ENCODE measurements around the gene HSPB2.
"Not testable (repeated sequence)": the region's sequence is repeated elsewhere in the genome, so short reads cannot be mapped to it uniquely, and the experiment has no call there.

Gene HSPB2

DNA sequence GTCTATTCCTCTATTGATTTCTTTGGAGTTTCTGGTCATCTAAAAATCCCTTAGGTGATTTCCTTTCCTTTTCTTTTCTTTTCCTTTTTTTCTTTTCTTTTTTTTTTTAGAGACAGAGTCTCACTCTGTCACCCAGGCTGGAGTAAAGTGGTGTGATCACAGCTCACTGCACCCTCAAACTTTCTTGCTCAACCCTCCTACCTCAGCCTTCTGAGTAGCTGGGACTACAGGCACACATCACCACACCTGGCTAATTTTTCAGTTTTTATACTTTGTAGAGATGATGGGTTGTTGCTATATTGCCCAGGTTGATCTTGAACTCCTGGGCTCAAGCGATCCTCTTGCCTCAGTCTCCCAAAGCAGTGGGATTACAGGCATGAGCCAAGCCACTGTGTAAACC is 4.2 kb downstream of the HSPB2 start:
- no peak for DNase-seq

DNA sequence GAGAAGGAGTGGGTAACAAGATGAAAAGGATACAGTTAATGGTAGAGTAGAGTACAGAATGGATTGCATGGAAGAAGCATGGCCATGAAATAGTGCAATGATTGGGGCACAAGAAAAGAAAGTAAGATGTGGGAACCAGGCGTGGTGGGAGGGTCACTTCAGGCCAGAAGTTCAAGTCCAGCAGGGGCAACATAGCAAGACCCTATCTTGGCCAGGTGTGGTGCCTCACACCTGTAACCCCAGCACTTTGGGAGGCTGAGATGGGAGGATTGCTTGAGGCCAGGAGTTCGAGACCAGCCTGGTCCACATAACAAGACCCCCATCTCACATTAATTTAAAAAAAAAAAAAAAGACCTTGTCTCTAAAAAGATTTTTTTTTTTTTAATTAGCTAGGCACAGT is 4.8 kb downstream of the HSPB2 start:
- no peak for DNase-seq

DNA sequence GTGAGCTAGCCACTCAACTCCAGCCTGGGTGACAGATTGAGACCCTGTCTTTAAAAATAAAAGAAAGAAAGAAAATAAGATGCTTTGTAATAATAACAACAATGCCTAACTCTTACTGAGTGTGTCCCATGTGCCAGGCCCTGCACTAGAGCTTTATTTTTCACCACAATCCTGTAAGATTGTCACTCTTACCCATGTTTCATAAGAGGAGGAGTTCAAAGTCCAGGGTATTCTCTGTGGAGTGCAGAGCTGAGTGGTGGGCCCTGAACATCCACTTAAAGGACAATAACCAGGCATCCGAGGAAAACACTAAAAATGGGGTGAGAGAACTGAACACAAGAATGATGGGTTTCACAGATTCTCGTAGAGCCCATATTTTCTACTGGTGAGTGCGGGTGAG is 5.3 kb downstream of the HSPB2 start:
- no peak for DNase-seq

DNA sequence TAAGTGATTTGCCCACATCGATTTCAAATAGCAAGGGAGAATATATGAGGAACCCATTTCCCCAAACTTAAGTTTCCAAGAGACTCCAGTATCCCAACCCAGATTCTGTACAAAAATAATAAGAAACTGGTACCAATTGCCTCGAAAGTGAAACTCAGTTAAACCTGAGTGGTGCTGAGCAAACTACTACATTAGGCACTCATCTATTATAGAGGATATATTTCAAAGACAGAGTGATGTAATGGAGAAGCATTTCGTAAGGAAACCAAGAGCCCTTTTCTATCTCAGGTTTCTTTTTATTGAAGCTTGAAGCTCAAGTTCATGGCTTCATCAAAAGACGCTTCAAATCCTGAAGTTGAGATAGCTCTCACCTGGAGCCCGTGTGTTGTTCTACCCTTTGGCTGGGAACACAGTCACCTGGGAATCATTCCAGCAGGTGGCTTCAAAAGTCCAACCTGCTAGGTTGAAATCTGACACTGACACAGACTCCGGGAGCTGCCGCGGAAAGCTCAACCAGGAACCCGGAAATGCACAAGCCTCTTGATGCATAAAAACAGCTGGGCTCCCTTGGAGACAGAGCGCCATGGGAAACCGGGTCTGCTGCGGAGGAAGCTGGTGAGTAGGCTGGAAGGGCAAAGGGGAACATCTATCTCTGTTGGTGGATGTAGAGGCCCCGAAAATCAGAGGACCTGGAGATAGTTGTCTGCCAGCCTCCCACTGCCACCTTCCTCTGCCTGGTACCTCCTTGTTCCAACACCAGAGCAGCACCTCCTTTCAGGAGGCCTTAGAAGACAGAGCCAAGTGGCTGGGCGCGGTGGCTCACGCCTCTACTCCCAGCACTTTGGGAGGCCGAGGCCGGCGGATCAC is 6.1 kb downstream of the HSPB2 start, which contains the start of gene C11orf52:
TSS of gene C11orf52 (plus strand) at position 524 of the 867 bp plus-strand sequence. CDS start at position 584, 60 bp downstream.
- DNase-seq = no peak

DNA sequence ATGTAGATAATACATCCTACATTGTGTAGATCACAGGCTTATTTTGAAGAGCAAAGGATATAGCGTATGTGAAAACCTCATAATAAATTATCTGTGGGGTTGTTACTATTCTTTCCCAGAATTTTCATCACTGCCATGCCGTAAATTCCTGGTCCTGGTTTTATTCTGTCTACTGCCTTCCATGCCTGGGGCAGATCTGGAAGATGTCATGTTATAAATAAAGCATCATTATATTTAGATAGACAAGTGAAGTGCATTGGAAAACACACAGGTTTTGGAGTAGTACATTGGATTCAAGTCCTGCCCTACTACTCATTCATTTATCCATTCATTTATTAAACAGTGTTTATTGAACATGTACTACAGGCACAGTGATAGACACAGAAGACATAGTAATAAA is 8.4 kb downstream of the HSPB2 start:
- DNase-seq = no peak

DNA sequence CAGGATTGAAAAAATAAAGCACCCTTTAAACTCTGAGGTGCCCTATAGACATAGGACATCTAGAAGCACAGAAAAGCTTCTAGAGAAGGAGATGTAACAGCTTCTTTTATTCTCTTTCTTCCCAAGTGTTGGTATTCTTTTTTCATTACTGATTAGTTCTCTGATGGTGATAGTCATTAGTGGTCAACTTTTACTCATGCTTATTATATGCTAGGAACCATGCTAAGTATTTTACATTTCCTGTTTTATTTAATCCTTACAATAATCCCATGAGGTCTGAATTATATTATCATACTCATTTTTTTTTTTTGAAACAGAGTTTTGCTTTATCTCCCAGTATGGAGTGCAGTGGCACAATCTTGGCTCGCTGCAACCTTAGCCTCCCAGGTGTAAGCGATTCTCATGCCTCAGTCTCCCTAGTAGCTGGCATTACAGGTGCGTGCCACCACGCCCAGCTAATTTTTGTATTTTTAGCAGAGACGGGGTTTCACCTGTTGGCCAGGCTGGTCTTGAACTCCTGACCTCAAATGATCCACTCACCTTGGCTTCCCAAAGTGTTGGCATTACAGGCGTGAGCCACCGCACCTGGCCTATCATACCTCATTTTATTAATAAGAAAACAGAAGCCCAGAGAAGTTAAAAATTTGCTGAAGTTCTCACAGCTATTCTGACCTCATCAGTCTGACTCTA is 9.2 kb downstream of the HSPB2 start:
- no peak for DNase-seq

DNA sequence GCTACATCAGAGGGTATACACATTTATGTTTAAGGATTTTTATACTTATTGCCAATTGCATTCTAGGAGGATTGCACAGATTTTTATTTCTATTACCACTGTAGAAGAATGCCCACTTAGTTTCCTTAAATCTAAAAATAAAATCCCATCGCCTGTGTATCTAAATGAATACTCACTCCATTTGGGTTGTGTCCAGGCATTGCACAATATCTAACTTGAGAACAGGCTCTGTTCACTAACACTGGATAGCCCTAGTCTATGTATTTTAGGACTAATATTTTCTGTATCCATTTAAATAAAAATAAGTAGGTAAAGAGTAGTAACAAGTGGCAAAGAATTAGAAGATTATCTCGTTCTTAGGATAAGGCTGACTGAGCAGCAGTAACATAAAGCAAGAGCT is 10.3 kb downstream of the HSPB2 start:
- DNase-seq = no peak

DNA sequence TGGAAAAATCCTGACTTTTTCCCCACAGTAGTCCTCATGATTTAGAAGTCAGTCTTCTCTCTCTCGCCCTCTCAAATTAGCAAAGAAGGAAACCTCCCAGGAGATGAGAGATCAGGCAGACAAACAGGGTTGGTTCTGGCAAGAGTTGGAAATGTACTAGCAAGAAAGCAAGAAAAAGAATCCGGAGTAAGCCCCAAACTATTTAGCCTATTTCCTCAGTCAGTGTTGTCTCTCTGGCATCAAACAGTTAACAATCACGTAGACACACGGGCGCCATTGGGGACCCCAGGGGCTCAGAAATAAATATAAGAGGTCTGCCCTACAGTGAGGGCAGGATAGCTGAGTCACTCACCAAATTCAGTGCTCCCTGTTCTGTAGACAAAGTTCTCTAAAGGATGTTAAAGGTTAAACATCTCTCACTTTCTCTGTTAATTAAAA is 10.8 kb downstream of the HSPB2 start:
- DNase-seq = no peak

DNA sequence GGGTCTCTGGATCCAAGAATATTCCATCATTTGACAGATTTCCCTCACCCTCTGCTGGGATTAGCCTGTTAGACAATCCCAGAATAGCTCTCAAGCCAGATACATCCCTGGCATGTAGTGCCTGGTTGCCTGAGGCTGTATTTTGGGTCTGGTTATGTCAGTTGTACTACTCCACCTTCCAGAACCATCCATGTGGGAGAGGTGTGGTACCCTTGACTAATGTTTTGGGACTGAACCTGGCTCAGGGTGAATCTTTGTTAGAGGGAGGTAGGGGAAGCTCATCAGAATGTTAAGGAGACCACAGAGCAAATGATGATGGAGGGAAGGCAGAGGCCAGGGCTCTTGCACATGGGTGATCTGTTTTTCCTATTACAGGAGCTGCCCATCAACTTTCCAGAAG is 11.4 kb downstream of the HSPB2 start:
- no peak for DNase-seq

DNA sequence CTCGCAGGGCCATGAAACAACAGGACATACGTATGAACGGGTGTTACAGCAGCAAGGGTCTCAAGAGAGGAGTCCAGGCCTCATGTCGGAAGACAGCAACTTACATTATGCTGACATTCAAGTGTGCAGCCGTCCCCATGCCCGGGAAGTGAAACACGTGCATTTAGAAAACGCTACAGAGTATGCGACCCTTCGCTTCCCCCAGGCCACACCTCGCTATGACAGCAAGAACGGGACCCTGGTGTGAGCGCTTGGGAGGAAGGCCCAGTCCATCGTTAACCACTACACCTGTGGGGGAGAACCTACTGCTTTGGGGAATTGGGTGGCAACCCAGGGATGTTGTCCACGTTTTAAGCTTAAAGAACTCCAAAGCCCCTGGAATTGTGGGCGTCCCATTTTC is 13.4 kb downstream of the HSPB2 start:
- no peak for DNase-seq

DNA sequence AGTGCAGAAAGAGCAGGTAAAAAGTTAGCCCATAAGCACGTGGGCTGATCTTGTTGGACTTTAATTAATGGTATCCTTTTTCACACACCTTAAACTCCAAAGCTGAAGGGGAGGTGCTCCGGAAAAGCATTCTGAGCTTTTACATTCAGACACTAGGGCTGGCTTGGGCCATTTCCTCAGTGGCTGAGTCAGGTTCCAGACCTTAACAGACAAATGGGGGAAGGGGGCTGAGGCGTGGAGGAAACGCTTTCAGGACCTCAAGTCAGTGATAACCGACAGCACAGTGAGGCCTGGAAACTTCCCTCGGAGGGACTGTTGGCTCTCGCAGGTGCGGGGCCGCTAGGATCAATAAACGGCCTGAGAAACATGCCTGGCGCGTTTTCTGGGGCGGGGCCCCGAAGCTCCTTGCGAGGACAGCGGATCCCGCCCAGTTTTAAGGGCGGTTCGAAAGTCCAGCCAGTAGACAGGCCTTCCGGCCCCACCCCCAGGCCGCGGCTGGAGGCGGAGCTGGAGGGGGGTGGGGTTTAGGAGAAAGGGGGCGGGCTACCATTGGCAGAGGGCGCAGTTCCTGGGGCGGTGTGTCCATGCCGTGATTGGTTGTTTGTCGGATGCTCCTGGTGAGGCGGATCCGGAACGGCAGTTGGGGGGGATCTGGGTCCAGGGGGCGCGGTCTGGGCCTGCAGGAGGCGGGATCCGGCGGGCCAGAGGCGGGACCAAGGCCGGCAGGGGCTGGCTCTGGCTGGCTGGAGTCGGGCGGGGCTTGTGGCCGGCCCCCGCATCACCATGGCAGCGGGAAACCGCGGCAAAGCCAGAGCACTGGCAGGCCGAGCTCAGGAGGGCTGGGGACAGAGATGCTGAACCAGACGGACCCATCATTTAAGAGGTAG is 14.2 kb downstream of the HSPB2 start:
- peak; percentile 98 for DNase-seq

DNA sequence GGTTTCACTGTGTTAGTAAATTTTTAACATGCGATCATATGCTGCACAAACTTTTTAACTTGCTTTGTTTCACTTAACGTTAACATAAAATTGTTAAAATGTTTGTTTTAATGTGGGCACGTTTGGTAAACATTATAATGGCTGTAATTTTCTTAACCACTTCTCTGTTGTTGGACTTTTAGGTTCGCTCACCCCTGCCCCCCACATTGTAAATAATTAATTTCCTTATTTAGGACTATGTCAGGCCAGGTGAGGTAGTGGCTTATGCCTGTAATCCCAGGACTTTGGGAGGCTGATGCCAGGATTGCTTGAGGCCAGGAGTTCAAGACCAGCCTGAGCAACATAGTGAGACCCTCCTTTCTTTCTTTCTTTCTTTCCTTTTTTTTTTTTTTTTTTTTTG is 17.9 kb downstream of the HSPB2 start:
- no peak for DNase-seq

DNA sequence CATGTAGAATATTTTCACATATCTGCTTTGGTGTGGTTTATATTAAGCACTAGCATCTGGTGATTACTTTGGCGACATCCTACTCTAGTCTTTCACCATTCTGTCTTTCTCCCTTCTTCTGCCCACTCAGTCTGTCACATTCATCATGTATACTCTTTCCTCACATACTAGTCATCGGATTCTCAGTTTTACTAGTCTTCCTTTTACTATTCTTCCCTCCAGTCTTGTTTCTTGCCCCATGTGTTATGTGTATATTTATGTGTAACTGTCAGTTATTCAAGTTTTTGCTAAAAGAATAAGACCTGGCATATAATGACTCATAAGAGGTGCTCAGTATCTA is 20.0 kb downstream of the HSPB2 start:
- no peak for DNase-seq

DNA sequence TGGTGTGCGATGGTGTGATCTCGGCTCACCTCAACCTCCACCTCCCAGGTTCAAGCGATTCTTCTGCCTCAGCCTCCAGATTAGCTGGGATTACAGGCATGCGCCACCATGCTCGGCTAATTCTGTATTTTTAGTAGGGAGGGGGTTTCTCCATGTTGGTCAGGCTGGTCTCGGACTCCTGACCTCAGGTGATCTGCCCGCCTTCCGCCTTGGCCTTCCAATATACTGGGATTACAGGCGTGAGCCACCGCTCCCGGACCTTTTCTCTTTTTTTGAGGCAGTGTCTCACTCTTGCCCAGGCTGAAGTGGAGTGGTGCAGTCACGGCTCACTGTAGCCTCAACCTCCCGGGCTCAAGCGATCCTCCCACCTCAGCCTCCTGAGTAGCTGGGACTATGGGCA is 20.6 kb downstream of the HSPB2 start:
- DNase-seq = not testable (repeated sequence)

DNA sequence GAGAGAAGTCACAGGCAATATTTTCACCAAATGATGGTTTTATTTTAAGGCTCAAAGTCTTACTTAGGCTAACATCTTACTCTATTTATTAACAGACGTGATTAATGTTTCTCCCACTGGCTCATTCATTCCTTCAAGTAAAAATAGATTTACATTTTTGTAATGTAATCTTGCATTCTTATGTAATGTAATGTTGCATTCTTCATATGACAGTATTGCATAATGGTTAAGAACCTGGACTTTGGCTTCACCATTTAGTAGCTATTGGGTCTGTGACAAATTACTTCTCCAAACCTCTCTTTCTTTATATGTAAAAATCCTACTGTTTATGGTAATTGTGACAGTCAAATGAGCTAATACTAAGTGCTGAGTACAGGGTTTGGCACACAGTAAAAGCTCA is 21.3 kb downstream of the HSPB2 start:
- DNase-seq = no peak

DNA sequence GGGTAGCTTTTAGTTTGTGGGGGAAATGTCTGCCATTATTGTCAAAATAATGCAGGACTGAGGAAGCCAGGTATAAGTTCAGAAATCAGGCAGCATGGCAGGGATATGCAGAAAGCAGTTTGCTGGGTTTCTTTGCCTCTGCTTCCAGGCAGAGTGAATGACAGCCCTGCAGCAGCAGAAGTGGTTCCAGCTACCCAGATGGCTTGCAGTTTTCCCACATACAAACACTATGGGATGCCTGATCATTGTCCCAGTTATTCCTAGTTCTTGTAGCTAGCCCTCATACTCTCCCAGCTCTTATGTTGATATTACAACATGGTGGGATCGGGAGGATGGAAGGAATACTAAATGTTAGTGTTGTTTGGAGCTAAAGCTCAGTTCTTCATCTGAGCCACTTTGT is 21.8 kb downstream of the HSPB2 start:
- no peak for DNase-seq

DNA sequence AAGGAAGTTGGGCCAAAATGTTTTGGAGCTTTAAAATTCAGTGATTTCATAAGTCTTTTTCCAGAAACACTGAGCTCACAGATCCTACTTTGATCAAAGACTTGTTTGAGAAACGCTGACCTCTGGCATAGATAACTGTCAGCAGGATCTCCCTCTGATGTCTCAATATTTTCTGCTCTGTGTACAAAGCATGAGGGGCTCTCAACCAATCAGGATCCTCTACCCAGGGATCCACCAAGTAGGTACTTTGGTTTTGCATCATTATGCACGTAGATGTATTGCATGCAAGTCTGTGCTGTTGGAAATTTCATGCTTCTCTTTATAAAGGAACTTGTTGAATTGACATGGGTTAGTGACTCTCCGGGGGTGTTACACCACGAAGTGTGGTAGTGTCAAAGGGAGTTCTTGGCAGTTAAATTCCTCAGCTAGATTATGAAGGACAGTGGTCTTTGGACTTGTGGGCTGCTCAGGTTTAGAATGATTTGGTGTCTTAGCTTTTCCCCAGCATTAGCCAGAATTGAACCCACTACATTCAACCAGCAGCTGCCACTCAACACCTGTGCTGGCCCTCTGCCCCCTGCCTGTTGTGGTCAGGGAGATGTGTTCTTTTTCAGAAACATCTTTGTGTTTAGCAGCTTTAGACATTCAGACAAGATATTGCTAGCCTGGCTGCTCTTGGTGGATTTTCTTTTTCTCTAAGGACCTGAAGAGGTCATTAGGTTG is 22.9 kb downstream of the HSPB2 start:
- no peak for DNase-seq

DNA sequence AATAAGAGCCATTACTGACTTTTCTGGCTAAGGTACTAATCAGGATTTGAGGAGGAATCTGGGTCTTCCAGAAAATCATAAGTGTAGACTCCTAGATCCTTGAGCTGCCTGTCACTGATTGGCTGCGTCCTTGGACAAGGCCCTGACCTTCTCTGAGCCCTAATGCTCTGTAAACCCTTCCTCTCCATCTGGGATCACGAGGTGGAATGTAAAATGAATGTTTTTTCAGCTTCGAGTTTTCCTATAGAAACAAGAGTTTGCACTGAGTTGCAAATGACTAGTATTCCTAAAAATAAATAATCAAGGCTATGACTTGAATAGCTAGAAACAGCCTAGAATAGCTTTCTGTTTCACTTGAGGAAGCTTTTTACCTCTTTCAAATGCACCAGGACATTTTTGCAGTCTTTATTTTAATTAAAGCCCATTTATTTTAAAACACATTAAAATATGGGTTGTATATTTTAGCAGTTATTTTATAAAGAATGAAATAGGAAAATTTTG is 23.6 kb downstream of the HSPB2 start:
- DNase-seq = no peak

DNA sequence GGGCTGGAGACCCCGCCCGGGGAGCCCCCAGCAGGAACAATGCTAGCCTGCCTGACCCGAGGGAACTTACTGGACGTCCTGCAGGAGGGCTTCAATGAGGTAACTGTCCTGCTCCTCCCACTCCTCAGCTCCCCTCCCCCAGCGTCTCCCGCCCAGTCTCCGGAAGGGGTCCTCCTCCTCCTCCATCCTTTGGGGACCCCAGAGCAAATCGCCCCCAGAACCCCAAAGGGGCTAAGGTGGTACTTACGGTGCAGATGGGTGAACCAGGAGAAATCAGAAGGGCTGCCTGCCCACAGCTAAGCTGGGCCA is 24.9 kb downstream of the HSPB2 start:
- no peak for DNase-seq

DNA sequence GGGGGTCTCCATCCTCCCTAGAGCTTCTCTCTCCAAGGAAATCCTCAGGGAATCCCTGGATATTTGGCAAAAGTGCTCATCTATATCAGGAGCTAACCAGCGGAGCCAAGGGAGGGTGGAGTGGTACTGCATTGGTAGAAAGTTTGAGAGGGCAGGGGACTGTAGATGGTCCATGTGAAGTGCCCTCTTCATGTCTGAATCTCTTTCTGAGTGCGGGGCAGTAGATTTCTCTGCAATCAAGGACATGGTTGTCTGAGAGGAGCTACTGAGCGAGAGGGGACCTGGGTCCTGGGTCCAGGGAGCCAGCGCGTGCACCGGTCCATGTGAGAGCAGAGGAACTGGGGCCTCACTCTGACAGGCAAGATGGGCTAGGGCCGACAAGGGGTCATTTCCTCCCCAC is 25.3 kb downstream of the HSPB2 start:
- DNase-seq = no peak

DNA sequence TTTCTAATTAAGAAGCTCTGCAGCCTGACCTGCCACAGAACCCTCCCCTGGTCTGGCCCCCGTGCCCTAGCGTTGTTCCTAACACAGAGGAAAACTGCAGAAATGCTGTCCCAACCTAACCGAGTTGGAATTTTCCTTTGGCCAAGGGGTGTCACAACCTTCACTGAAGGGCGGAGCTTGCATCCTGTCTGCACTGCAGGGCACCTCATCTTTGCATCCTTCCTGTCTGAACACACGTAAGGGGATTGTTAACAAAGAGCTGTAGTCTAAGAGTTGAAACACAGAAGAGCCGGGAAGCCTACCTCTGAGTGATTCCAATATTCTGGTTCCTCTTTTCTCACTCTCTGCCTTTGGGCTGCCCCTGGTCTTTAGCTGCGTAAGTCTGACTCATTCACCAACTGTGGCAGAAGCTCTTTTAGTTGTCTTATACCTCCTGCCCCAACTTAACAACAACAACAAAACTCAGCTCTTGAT is 26.2 kb downstream of the HSPB2 start:
- DNase-seq = peak; percentile 35

DNA sequence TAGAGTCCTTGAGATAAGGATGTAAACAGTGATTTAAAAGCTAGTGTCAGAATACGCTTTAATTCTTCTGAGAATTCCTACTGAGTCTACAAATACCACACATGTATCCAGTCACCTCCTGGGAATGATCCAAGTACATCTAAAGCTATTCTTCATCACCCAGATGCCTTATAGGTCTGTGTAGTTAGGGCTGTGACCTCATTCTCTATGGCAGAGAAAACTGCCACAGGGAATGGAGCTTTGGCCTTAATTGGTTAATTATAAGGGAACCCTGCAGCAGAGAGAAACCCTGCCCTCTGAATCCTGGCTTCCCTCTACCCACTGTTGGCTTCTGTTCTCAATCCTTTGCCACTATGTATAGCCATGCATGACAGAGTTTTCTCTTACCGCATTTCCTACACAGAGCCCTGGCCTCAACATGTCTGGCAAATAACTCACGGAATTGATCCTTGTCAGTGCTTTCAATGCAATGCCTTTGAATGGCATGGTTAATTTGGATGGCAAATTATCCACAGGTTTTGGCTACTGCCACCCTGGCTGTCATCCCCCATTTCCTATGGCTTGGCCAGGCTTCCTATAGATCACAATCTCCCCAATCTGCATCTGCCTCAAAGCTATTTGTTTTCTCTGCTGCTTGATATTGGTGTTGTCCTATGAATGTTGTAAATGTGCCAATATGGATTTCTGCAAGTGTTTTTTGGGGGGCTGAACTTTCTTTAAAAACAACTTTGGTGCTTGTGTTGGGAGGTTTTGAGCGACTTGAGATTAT is 27.5 kb downstream of the HSPB2 start:
- no peak for DNase-seq
